GOT3 (cell line): ENCODE data around the gene TP53.

ENCODE experiments used
- DNase-seq: peaks from one replicate; lab custom pipeline; 2025; ENCODE audit warnings: mixed read lengths; lab: John Stamatoyannopoulos, UW

TP53 gene

GRCh38 chr17:7687072-7687907 lies at the start of gene TP53:
TP53 (minus strand) TSS chr17:7687490; CDS start chr17:7676594, 10,896 bp downstream.
- DNase-seq: peak; percentile 34

- no peak for DNase-seq
Measured at GRCh38 chr17:7732981-7733539, 45.8 kb upstream of the TP53 start.

- DNase-seq: no peak
Measured at GRCh38 chr17:7729816-7730215, 42.5 kb upstream of the TP53 start.

- DNase-seq: no peak
Measured at GRCh38 chr17:7727886-7728285, 40.6 kb upstream of the TP53 start.

- no peak for DNase-seq
Measured at GRCh38 chr17:7721612-7722011, 34.3 kb upstream of the TP53 start.

- DNase-seq: no peak
Measured at GRCh38 chr17:7720125-7720524, 32.8 kb upstream of the TP53 start.

- DNase-seq: no peak
Measured at GRCh38 chr17:7719661-7720060, 32.4 kb upstream of the TP53 start.

- no peak for DNase-seq
Measured at GRCh38 chr17:7717756-7718350, 30.6 kb upstream of the TP53 start.

GRCh38 chr17:7716901-7717755 lies 29.8 kb upstream of the TP53 start, which contains the start of gene DNAH2:
DNAH2 (plus strand) TSS chr17:7717744; CDS start chr17:7719735, 1,991 bp downstream.
- DNase-seq: peak; percentile 61

GRCh38 chr17:7715936-7716886 lies 28.9 kb upstream of the TP53 start:
- no peak for DNase-seq

- DNase-seq: no peak
Measured at GRCh38 chr17:7714721-7715594, 27.7 kb upstream of the TP53 start.

- no peak for DNase-seq
Measured at GRCh38 chr17:7713782-7714181, 26.5 kb upstream of the TP53 start.

GRCh38 chr17:7712111-7712771 lies 25.0 kb upstream of the TP53 start:
- no peak for DNase-seq

GRCh38 chr17:7711051-7711755 lies 23.9 kb upstream of the TP53 start:
- no peak for DNase-seq

- no peak for DNase-seq
Measured at GRCh38 chr17:7710301-7710700, 23.0 kb upstream of the TP53 start.

GRCh38 chr17:7709031-7709430 lies 21.7 kb upstream of the TP53 start:
- DNase-seq: no peak

- no peak for DNase-seq
Measured at GRCh38 chr17:7707858-7708750, 20.8 kb upstream of the TP53 start.

- no peak for DNase-seq
Measured at GRCh38 chr17:7707446-7707845, 20.2 kb upstream of the TP53 start.
